Measurements from ENCODE around the gene SV2C.
"Not testable (repeated sequence)": the region's sequence is repeated elsewhere in the genome, so short reads cannot be mapped to it uniquely, and the experiment has no call there.

SV2C gene

GRCh38 chr5:76342474-76342873, 259.3 kb downstream of the SV2C start:
- no peak for DNase-seq
- in situ Hi-C loops (cut with HindIII; ENCODE audit: low pct_ligation_motif_present, low pct_unique_long_range_greater_than_20kb, low sequenced_read_pairs) = no loop called here

DNA sequence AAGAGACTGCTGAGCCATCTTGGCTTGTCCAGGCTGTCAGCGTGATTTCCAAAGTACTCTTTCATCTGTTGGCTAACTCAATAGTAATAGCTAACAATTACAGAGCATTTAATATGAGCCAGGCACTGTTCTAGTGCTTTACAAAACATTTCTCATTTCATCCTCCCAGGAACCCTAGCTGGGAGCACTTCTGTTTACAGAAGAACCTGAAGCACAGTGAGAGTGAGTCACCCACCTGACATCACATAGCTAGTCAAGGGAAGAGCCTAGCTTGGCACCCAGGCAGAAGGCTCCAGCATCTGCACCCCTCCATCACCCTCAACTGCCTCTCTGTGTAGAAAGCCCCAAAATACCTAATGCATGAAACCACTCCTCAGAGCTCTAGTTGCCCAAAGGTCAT, 262.4 kb downstream of the SV2C start:
- no peak for DNase-seq
- in situ Hi-C loops (cut with HindIII; ENCODE audit: low pct_ligation_motif_present, low pct_unique_long_range_greater_than_20kb, low sequenced_read_pairs) = no loop called here

- in situ Hi-C loops (cut with HindIII; ENCODE audit: low pct_ligation_motif_present, low pct_unique_long_range_greater_than_20kb, low sequenced_read_pairs) = no loop called here
These were observed 268.0 kb downstream of the SV2C start for GRCh38 chr5:76351176-76351575.

DNA sequence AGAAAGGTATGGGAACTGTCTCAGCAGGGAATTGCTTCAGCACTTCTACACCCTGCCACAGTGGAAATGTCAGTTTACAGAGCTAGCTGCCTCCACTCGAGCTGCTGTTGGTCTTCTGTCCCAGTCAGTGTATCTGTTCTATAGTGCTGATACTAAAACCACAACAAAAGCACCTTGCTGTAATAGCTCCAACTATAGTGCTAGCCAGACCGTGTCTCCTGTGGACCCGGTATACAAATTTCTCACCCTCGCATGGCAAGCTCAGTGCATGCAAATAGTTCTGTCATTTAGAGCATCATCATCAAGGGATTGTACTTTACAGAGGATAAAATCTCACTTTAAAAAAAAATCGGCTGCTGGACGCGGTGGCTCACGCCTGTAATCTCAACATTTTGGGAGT, 268.4 kb downstream of the SV2C start:
- DNase-seq = no peak
- in situ Hi-C loops (cut with HindIII; ENCODE audit: low pct_ligation_motif_present, low pct_unique_long_range_greater_than_20kb, low sequenced_read_pairs) = no loop called here

More at GRCh38 chr5:76351176-76351575, 268.0 kb downstream of the SV2C start:
- no peak for DNase-seq

DNA sequence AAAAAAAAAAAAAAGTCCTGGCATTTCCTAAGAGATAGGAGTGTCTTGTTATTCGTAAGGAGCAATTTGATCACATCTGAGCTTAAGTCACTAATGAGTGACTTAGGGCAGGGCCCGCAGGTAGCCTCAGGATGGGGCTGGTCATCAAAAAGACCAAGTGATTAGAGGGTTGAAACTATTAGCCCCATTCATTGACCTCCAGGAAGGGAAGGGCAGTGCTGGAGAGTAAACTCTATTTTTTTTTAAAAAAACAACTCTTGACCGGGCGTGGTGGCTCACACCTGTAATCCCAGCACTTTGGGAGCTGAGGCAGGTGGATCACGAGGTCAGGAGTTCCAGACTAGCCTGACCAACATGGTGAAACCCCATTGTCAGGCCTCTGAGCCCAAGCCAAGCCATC, 273.7 kb downstream of the SV2C start:
- no peak for DNase-seq
- in situ Hi-C loops (cut with HindIII; ENCODE audit: low pct_ligation_motif_present, low pct_unique_long_range_greater_than_20kb, low sequenced_read_pairs) = no loop called here

- no peak for DNase-seq
- in situ Hi-C loops (cut with HindIII; ENCODE audit: low pct_ligation_motif_present, low pct_unique_long_range_greater_than_20kb, low sequenced_read_pairs) = no loop called here
These were observed 280.4 kb downstream of the SV2C start for GRCh38 chr5:76363352-76364225.

DNA sequence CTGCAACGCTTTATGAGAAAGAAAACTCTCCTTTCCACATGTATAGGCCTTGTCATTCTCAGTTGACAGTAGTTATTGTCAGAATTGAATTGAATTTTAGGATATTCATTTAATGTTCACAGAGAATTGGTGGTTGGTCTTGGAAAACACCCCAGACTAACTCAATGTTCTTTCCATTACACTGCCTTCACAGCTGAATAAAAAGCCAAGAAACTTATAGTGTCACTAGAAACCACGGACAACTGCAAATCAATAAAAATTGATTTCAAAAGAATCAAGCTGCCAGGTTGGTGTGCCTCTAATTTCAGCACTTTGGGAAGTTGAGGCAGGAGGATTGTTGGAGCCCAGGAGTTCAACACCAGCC, 281.0 kb downstream of the SV2C start:
- in situ Hi-C loops (cut with HindIII; ENCODE audit: low pct_ligation_motif_present, low pct_unique_long_range_greater_than_20kb, low sequenced_read_pairs) = no loop called here
- DNase-seq = no peak

DNA sequence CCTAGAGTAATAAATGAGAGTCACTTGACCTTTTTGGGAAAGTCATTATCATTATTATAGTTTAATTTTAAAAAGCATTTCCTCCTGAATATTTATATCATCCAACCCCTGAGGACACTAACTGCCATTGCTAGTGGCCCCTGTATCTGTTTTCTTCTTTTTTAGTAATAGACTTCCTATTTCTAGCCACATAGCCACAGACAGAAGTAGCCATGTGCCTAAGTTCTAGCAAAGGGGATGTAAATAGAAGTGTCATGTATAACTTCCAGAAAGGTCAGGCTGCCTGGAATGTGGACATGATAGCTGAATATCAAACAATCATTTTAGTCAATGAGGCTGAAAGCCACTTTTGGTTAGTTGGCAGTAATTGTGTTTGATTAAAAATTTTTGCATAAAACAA, 282.4 kb downstream of the SV2C start:
- in situ Hi-C loops (cut with HindIII; ENCODE audit: low pct_ligation_motif_present, low pct_unique_long_range_greater_than_20kb, low sequenced_read_pairs) = no loop called here
- no peak for DNase-seq

DNA sequence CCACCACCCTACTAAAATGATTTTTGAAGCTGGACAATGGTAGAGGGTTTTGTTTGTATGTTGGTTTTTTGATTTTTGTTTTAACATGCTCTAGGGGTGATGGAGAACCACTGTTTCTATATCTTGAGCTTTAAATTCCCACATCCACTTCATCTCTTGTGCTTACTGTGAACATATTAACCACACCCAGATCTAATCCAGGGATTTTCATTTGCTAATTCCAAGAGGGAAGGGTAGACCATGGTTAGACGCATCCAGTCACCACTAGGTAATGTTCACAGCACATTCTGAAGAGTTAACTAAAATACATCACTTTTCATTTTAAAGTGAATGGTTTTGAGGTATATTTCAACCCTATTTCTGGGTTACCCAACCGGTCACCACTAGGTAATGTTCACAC, 283.4 kb downstream of the SV2C start:
- in situ Hi-C loops (cut with HindIII; ENCODE audit: low pct_ligation_motif_present, low pct_unique_long_range_greater_than_20kb, low sequenced_read_pairs) = no loop called here
- DNase-seq = no peak

DNA sequence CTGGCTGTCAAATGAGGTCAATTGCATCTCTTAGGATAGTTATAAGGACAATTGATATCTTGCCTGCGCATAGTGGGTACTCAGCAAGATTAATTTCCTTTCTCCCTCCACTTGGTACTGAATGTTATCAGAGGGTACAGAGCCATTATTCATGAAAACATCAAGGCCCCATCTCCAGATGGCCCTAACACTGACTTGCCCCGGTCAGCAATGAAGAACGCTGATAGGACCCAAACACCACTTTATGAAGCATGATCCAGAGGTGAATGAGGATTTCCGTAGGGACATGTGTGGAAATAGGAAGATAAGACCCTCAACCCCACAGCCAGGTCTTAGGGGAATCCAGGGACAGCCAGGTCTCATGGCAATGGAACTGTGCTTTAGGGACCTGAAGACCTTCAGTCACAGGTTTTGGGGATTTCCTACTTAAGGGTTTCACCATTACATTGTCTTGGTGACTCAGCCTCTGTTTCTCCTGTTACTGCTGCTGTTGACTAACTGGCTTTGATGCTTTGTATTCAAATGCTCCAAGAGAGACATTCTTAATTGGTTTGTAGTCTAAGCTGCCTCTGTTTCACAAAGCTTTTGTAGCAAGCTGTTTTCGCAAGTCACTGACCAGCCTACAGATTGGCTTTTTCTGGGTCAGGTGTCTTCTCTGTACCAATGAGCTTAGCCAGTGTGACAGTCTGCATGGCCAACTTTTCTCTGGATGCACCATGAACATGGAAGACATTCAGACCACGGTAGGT, 284.6 kb downstream of the SV2C start:
- in situ Hi-C loops (cut with HindIII; ENCODE audit: low pct_ligation_motif_present, low pct_unique_long_range_greater_than_20kb, low sequenced_read_pairs) = no loop called here
- DNase-seq = no peak

DNA sequence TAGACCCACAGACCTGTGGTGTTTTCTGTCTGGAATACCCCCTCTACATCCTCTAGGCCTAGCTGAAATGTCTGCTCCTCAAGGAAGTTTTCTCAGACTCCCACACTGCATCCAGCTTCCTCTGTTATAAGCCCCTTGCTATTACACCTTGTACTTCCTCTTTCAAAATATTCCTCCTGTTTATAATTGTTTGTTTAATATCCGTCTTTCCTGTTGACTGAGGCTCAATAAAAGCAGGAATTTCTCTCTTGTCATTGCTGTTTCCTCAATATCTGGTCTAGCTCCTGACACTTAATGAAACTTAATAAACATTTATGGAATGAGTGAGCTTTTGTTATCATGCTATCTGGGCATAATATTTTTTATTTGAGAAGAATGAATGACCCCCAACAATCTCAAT, 285.8 kb downstream of the SV2C start:
- in situ Hi-C loops (cut with HindIII; ENCODE audit: low pct_ligation_motif_present, low pct_unique_long_range_greater_than_20kb, low sequenced_read_pairs) = no loop called here

DNA sequence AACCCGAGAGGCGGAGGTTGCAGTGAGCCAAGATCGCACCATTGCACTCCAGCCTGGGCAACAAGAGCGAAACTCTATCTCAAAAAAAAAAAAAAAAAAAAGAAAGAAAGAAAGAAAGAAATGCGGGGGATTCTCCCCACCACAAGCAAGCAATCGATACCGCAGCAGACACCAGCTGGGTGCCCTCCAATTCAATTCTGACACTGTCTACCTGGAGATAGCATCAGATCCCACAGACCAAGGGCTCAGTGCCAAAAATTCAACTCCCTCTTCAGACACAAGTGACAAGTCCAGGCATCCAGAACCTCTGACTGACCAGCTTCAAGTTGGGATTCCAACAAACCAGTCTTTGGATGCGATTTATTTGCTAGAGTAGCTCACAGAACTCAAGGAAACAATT, 286.5 kb downstream of the SV2C start:
- DNase-seq; in situ Hi-C loops (cut with HindIII; ENCODE audit: low pct_ligation_motif_present, low pct_unique_long_range_greater_than_20kb, low sequenced_read_pairs): not testable (repeated sequence)

More for the DNA sequence above, 285.8 kb downstream of the SV2C start:
- no peak for DNase-seq

DNA sequence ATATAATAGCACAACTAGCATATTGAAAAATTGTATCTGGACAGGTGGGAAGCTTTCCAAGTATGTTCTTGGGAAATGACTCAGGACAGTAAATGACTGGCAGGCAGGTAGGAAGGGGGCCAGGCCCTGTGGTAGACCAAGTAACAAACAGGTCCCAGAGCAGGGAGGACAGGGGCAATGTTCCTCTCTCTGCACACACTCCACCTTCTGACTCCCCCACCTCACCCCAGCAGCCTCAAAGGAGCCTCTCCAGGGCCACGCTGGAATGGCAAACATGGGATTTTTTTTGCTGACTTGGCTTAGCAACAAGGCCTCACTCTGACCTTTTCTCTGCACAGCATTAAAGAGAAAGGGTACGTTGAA, 288.8 kb downstream of the SV2C start:
- in situ Hi-C loops (cut with HindIII; ENCODE audit: low pct_ligation_motif_present, low pct_unique_long_range_greater_than_20kb, low sequenced_read_pairs) = no loop called here
- DNase-seq = no peak

GRCh38 chr5:76372323-76373054, 289.3 kb downstream of the SV2C start:
- in situ Hi-C loops (cut with HindIII; ENCODE audit: low pct_ligation_motif_present, low pct_unique_long_range_greater_than_20kb, low sequenced_read_pairs) = no loop called here
- DNase-seq = peak; percentile 78

DNA sequence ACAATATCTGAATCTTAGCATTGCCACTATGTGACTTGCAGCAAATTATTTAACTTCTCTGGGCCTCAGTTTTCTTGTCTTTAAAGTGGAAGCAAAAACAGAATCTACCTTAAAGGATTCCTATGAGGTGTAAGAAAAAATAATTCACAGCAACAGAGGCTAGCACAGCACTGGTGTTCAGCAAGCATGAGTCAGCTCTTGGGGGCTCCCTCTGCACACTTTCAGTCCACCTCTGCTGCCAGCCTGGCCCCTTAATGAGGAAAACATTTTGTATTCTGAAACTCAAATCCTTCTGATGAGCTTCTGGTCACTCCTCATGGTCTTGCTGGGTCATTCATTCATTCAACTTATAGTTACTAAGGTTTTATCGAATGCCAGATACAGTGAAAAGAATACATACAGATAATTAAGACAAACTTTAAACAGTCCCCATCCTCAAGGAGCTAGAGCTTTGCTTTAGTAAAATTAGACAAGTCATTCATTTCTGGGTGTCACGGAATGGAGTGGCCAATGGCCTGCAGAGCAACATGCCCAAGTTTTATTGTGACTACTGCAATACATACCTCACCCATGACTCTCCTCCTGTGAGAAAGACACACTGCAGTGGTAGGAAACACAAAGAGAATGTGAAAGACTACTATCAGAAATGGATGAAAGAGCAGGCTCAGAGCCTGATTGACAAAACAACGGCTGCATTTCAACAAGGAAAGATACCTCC, 293.1 kb downstream of the SV2C start:
- in situ Hi-C loops (cut with HindIII; ENCODE audit: low pct_ligation_motif_present, low pct_unique_long_range_greater_than_20kb, low sequenced_read_pairs) = no loop called here
- no peak for DNase-seq

DNA sequence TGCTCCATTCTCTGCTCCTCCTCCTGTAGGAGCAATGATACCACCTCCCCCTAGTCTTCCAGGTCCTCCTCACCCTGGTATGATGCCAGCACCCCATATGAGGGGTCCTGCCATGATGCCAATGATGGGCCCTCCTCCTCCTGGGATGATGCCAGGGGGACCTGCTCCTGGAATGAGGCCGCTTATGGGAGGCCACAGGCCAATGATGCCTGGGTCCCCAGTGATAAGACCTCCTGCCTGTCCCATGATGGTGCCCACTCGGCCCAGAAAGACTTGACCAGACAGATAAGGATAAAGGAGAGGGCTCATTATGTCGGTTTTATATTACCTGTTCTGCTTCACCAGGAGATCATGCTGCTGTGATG, 293.7 kb downstream of the SV2C start:
- no peak for DNase-seq
- in situ Hi-C loops (cut with HindIII; ENCODE audit: low pct_ligation_motif_present, low pct_unique_long_range_greater_than_20kb, low sequenced_read_pairs) = no loop called here

DNA sequence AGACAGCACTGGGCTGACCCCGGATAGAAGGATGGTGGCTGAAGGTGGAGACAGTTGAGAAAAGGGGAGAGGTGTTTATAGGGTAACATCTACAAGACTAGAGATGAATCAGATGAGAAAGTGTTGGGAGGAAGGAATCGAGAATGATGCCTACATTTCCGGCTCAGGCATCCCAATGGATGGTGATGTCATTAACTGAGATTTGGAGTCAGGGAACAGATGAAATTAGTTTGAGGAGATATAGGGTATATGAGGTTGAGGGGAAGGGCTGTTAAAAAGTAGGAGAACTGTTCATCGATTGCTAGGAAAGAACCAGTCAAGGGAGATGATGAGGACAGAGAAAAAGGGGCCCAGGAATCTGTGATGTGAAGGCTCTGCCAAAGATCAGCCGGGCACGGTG, 295.2 kb downstream of the SV2C start:
- in situ Hi-C loops (cut with HindIII; ENCODE audit: low pct_ligation_motif_present, low pct_unique_long_range_greater_than_20kb, low sequenced_read_pairs) = no loop called here
- DNase-seq = no peak

GRCh38 chr5:76379316-76379715, 296.1 kb downstream of the SV2C start:
- DNase-seq = no peak

GRCh38 chr5:76379855-76380254, 296.7 kb downstream of the SV2C start:
- DNase-seq = no peak
- in situ Hi-C loops (cut with HindIII; ENCODE audit: low pct_ligation_motif_present, low pct_unique_long_range_greater_than_20kb, low sequenced_read_pairs) = no loop called here

More at GRCh38 chr5:76379316-76379715, 296.1 kb downstream of the SV2C start:
- in situ Hi-C loops (cut with HindIII; ENCODE audit: low pct_ligation_motif_present, low pct_unique_long_range_greater_than_20kb, low sequenced_read_pairs) = no loop called here
